AG04449 (cell line): ENCODE results near the gene THEM5.

Source experiments
- CTCF ChIA-PET: fragments of 350-600 bp; formaldehyde crosslinking; extraction: SDS; loops from one replicate; lab custom pipeline; 2021; ENCODE audit warnings: antibody characterized with exemption; lab: Yijun Ruan, JAX
- POLR2A ChIA-PET: fragments of 400-600, 350-600 bp; formaldehyde crosslinking; extraction: SDS; loops from one replicate; lab custom pipeline; 2020; ENCODE audit warnings: antibody characterized with exemption, inconsistent platforms; lab: Yijun Ruan, JAX
- DNase-seq: peaks from one replicate; pipeline ENCODE4 v3.0.0-alpha.2; 2010; ENCODE audit warnings: low read depth, low spot score
- H3K4me3 ChIP-seq: 2 replicates; pipeline ENCODE4 v1.5.1; 2011; ENCODE audit warnings: low read depth, mild to moderate bottlenecking, control low read depth, low read length
- TF ChIP-seq, protein P1 (sequence below): IDR thresholded peaks from one replicate; pipeline ENCODE4 v1.5.1; 2011; ENCODE audit warnings: mild to moderate bottlenecking, moderate library complexity, low read length, control low read depth, inconsistent platforms; ENCODE audit not compliant: insufficient read depth; ENCODE audit errors: missing control alignments

THEM5 gene

DNA sequence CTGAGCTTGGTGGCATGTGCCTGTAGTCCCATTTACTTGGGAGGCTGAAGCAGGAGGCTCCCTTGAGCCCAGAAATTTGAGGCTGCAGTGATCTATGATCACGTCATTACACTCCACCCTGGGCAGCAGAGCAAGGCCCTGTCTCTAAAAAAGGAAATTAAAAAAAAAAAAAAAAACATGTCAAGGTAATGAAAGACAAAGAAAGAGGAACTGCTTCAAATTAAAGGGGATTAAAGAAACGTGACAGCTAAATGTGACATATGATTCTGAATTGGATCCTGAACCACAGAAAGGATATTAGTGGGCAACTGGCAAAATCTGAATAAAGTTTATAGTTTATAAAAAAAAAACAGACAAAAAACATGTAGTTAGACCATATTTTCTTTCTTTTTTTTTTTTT is 10.1 kb downstream of the THEM5 start:
- ChIA-PET CTCF (no interaction called here), POLR2A (no interaction called here)
- no peak for DNase-seq
- no peak overlapping the region for H3K4me3 ChIP-seq
- TF ChIP-seq, protein P1, sequence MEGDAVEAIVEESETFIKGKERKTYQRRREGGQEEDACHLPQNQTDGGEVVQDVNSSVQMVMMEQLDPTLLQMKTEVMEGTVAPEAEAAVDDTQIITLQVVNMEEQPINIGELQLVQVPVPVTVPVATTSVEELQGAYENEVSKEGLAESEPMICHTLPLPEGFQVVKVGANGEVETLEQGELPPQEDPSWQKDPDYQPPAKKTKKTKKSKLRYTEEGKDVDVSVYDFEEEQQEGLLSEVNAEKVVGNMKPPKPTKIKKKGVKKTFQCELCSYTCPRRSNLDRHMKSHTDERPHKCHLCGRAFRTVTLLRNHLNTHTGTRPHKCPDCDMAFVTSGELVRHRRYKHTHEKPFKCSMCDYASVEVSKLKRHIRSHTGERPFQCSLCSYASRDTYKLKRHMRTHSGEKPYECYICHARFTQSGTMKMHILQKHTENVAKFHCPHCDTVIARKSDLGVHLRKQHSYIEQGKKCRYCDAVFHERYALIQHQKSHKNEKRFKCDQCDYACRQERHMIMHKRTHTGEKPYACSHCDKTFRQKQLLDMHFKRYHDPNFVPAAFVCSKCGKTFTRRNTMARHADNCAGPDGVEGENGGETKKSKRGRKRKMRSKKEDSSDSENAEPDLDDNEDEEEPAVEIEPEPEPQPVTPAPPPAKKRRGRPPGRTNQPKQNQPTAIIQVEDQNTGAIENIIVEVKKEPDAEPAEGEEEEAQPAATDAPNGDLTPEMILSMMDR: no peak

DNA sequence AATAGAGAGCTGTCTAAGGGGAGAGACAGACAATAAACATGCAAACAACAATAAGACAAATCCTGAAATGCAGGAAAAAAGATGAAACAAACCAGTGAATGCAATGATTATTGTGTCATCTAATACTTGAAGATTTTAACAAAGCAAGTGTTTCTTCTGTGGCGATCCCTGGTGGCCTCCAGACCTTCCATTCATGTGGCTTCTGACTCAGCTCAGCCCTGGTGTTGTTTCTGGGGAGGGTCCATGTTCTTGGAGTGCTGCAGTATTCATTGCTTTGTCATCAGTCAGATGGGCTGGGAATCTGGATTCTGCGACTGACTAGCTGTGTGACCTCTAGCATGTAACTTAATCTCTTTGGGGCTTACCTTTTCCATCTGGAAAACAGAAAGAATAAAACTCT is 12.4 kb downstream of the THEM5 start:
- no peak overlapping the region for H3K4me3 ChIP-seq
- DNase-seq: no peak
- ChIA-PET POLR2A (no interaction called here), CTCF (interaction anchor here (0.7 kb wide), 1 partner anchor 147 kb away, joined by 3 read pairs; no protein-coding TSS in a partner anchor)
- TF ChIP-seq, protein P1: no peak

DNA sequence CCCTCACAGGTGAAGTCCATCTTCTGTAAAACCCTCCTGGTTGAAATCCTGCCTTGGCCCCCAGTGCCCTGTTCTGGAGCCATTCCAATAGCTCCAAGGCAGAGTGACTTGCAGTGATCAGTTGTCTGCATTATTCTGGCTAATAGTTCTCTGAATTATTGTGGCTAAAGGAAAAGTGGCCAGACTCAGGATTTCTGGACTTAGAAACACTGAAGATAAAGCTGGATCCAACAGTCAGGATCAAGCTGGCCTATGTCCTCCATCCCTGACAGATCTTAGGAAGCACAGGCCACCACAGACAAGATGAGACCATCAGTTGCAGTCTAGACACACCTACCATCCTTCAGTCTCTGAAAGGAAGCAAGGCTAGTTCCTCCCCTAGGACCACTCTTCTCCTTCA is 13.1 kb downstream of the THEM5 start:
- H3K4me3 ChIP-seq: no peak overlapping the region
- POLR2A ChIA-PET: no interaction called here

DNA sequence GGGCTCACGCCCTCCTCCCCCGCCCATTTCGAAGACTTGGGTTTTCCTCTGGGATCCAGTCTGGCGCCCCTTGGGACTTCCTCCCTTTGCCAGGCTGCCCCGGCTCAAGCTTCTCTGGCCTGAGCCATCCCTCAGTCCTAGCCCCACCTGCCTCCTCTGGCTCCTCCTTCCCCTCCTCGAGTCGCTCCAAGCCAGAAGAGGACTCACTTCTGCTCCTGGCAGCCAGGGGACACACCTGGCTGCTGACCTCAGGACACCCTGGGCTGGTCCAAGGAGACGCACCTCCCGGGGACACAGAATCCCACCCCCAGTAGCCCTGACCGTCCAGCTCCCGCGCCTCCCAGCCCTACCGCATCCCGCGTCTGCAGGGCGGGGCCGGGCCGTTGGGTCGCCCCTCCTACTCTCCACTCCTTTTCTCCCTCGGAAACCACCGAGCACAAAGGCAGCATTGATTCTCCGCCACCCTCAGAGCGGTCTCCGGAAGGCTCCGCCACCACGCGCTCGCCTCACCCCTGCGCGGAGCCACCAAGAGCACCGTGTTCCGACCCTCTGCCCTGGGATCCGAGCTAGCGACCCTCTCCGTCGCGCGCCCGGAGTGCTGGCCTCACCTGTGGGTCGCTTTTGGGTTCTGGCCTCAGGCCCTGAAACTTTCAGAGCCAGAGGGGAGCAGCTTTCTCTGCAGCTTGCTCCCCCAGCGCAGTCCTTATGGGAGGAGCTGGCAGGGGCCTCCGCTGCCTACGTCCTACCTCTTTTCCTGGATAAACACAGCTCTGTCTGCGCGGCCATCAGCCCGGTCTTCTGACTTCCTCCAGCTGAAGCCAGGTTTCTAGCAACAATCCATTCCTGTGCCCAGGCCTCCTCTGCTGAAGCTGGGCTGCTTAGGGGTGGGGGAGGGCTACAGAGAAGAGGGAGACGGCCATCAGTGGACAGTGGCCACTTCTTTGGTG is 13.8 kb downstream of the THEM5 start, which contains the start of gene C2CD4D:
C2CD4D (minus strand) TSS at position 364 of the 947 bp plus-strand sequence. CDS start 831 bp downstream, outside the sequence.
- POLR2A ChIA-PET: no interaction called here
- TF ChIP-seq, protein P1: no peak
- DNase-seq: no peak
- CTCF ChIA-PET: no interaction called here
- no peak within 1 kb of the TSS for H3K4me3 ChIP-seq

More for the DNA sequence above, 13.1 kb downstream of the THEM5 start:
- TF ChIP-seq, protein P1: no peak
- no peak for DNase-seq
- CTCF ChIA-PET: no interaction called here

DNA sequence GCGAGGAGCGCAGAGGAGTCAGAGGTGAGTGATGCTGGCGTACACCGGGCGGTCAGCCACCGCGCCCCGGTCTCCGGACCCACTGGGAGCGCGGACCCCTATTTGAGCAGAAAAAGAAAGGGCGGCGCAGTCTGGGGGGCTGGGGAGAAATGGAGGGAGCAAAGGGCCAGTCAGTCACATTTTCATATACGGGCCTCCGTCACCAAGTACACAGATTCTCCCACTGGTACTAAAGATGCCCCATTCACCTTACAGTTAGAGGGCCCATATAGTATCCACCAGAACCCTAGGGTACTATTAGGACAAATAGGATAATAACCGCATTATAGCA is 14.5 kb downstream of the THEM5 start:
- POLR2A ChIA-PET: no interaction called here
- CTCF ChIA-PET: no interaction called here
- DNase-seq: no peak
- H3K4me3 ChIP-seq: no peak overlapping the region
- TF ChIP-seq, protein P1: no peak
